HEK293 (cell line): ENCODE results near the gene PMEL.
"Not testable (repeated sequence)": the region's sequence is repeated elsewhere in the genome, so short reads cannot be mapped to it uniquely, and the experiment has no call there.

Source experiments
- ATF2 ChIP-seq: fragments of 450-650 bp; formaldehyde crosslinking; IDR thresholded peaks from 2 replicates; pipeline ENCODE4 v1.5.1; 2016; ENCODE audit warnings: missing biosample characterization, missing genetic modification characterization, low read depth
- CTCF ChIP-seq: fragments of 450-650 bp; formaldehyde crosslinking; IDR thresholded peaks from 2 replicates; pipeline ENCODE4 v1.5.1; 2016; ENCODE audit warnings: missing biosample characterization, missing genetic modification characterization
- HOXA7 ChIP-seq: sonication (generic); formaldehyde crosslinking; IDR thresholded peaks from 2 replicates; pipeline ENCODE4 v1.8.1; 2022; ENCODE audit warnings: missing genetic modification reagents, borderline replicate concordance
- KLF16 ChIP-seq: fragments of 450-650 bp; formaldehyde crosslinking; IDR thresholded peaks from 2 replicates; pipeline ENCODE4 v1.5.1; 2017; ENCODE audit warnings: missing biosample characterization, missing genetic modification characterization
- PRDM10 ChIP-seq: fragments of 450-650 bp; formaldehyde crosslinking; IDR thresholded peaks from 2 replicates; pipeline ENCODE4 v1.5.1; 2016; ENCODE audit warnings: missing biosample characterization, missing genetic modification characterization
- RBAK ChIP-seq: fragments of 450-650 bp; formaldehyde crosslinking; IDR thresholded peaks from 2 replicates; pipeline ENCODE4 v1.5.1; 2016; ENCODE audit warnings: missing biosample characterization, missing genetic modification characterization
- REST ChIP-seq: fragments of 450-650 bp; formaldehyde crosslinking; IDR thresholded peaks from 2 replicates; pipeline ENCODE4 v1.5.1; 2016; ENCODE audit warnings: missing biosample characterization, missing genetic modification characterization
- TRIM28 ChIP-seq: IDR thresholded peaks from 2 replicates; pipeline ENCODE4 v1.6.1; 2011; ENCODE audit warnings: low read length, control low read depth, borderline replicate concordance
- ZBTB21 ChIP-seq: fragments of 450-650 bp; formaldehyde crosslinking; IDR thresholded peaks from 2 replicates; pipeline ENCODE4 v1.5.1; 2017; ENCODE audit warnings: missing biosample characterization, missing genetic modification characterization
- ZNF10 ChIP-seq: fragments of 450-650 bp; formaldehyde crosslinking; IDR thresholded peaks from 2 replicates; pipeline ENCODE4 v1.5.1; 2017; ENCODE audit warnings: missing biosample characterization, missing genetic modification characterization
- ZNF138 ChIP-seq: fragments of 450-650 bp; formaldehyde crosslinking; IDR thresholded peaks from 2 replicates; pipeline ENCODE4 v1.5.1; 2016; ENCODE audit warnings: missing biosample characterization, missing genetic modification characterization, borderline replicate concordance
- ZNF274 ChIP-seq, 2 experiments: fragments of 200-500 bp in 1 of 2; fragments of 450-650 bp in 1 of 2; sonication (Bioruptor generic) in 1 of 2; formaldehyde crosslinking in 1 of 2; IDR thresholded peaks; 2 replicates each; pipeline versions ENCODE4 v1.5.1 to v1.6.1; 2014 to 2016; ENCODE audit warnings: borderline replicate concordance in 1 of 2, inconsistent platforms in 1 of 2, low read length in 1 of 2, missing biosample characterization in 1 of 2, missing genetic modification characterization in 1 of 2
- ZNF513 ChIP-seq: fragments of 450-650 bp; IDR thresholded peaks from 2 replicates; pipeline ENCODE4 v1.5.1; 2018; ENCODE audit warnings: missing biosample characterization, missing genetic modification characterization
- ZNF561 ChIP-seq: fragments of 450-650 bp; IDR thresholded peaks from 2 replicates; pipeline ENCODE4 v1.5.1; 2018; ENCODE audit warnings: missing biosample characterization, missing genetic modification characterization, borderline replicate concordance

GRCh38 chr12:55999999-56000540 is 34.2 kb upstream of the PMEL start:
- not testable (repeated sequence) for TF ChIP-seq ZNF10 (tag by site-specific recombination); CTCF (tag by site-specific recombination); PRDM10 (tag by site-specific recombination); ATF2 (tag by site-specific recombination); ZNF561; RBAK (tag by site-specific recombination); ZNF513 (tag by site-specific recombination); ZNF274 (IDR thresholded peaks at IDR 0.05; ENCODE audit: low read length); ZNF274 (tag by site-specific recombination; IDR thresholded peaks at IDR 0.05; ENCODE audit: borderline replicate concordance); REST (tag by site-specific recombination); ZNF138 (tag by site-specific recombination); HOXA7; ZBTB21 (tag by site-specific recombination); TRIM28; KLF16 (tag by site-specific recombination)
